ENCODE data around the gene HENMT1. TPM values are rescaled to one million over a fixed set of nuclear protein-coding genes. Genes with fewer than 3 reads are reported as not detected.
"Not testable (repeated sequence)": the region's sequence is repeated elsewhere in the genome, so short reads cannot be mapped to it uniquely, and the experiment has no call there.

Gene HENMT1
- total RNA-seq, 2 donors from 2014 or later: 3.4 to 7.9 TPM

DNA sequence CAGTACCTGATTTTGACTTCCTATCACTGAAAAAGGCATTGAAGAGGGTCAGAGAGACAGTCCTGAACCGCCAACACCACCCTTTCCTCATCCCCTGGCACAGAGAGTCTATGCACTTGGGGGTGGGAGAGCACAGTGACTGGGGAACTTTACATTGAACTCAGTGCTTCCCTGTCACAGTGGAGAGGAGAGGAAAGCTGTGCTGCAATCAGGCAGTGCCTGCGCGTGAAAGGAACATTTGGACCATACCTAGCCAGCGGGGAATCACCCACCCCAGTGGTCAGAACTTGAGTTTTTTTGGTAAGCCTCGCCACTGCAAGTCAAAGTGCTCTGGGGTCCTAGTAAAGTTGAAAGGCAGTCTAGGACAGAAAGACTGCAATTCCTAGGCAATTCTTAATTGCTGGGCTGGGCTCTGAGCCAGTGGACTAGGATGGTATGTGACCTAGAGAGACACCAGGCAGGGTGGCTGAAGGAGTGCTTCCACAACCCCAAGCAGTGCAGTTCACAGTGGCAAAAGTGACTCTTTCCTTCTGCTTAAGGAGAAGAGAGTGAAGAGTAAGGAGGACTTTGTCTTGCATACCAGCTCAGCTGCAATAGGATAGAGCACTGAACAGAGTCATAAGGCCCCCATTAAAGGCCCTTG lies 9.4 kb upstream of the HENMT1 start:
- TF ChIP-seq CTCF (IDR thresholded peaks at IDR 0.05): no peak
- H3K4me3 ChIP-seq: no peak overlapping the region
- ATAC-seq (ENCODE audit: insufficient number of reproducible peaks, low FRiP score, low read depth): no peak
- H3K36me3 ChIP-seq: no peaks in the 10 kb centered on the region
- no peak overlapping the region for H3K27ac ChIP-seq
- no peak for DNase-seq (ENCODE audit: low spot score)
- H3K4me1 ChIP-seq (ENCODE audit: control insufficient read depth in 1 of 2, low read depth in 2 of 2): no peaks in the 10 kb centered on the region
- no peaks in the 10 kb centered on the region for H3K9me3 ChIP-seq
- no peaks in the 10 kb centered on the region for H3K27me3 ChIP-seq (replicated peaks; ENCODE audit: insufficient read depth)

GRCh38 chr1:108669679-108670078 lies 8.8 kb upstream of the HENMT1 start:
- ATAC-seq (ENCODE audit: insufficient number of reproducible peaks, low FRiP score, low read depth) (no peak), DNase-seq (ENCODE audit: low spot score) (no peak)
- Histone ChIP-seq H3K36me3 (no peaks in the 10 kb centered on the region), H3K4me3 (no peak overlapping the region), H3K4me1 (ENCODE audit: control insufficient read depth in 1 of 2, low read depth in 2 of 2) (no peaks in the 10 kb centered on the region), H3K27me3 (replicated peaks; ENCODE audit: insufficient read depth) (no peaks in the 10 kb centered on the region), H3K9me3 (no peaks in the 10 kb centered on the region), H3K27ac (no peak overlapping the region)
- TF ChIP-seq CTCF (IDR thresholded peaks at IDR 0.05): no peak

DNA sequence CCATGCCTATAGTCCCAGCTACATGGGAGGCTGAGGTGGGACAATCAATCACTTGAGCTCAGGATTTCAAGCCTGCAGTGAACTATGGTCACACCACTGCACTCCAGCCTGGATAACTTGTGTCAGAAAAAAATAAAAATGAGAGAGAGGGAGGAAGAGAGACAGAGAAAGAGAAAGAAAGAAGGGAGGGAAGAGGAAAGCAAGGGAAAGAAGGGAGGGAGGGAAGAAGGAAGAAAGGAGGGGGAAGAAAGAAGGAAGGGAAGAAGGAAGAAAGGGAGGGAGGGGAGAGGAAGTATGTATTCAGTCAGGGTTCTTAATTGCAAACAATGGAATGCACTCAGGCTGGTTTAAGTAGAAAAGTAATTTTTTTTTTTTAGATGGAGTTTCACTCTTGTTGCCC lies 7.9 kb upstream of the HENMT1 start:
- TF ChIP-seq CTCF (IDR thresholded peaks at IDR 0.05): no peak
- no peak for DNase-seq (ENCODE audit: low spot score)
- ATAC-seq (ENCODE audit: insufficient number of reproducible peaks, low FRiP score, low read depth): no peak

DNA sequence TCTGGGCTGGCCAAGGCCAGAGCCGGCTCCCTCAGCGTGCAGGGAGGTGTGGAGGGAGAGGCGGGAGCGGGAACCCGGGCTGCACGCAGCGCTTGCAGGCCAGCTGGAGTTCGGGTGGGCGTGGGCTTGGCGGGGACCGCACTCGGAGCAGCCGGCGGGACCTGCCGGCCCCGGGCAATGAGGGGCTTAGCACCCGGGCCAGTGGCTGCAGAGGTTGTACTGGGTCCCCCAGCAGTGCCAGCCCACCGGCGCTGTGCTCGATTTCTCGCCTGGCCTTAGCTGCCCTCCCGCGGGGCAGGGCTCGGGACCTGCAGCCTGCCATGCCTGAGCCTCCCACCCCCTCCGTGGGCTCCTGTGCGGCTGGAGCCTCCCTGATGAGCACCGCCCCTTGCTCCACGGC lies 6.5 kb upstream of the HENMT1 start:
- not testable (repeated sequence) for H3K27me3 ChIP-seq (replicated peaks; ENCODE audit: insufficient read depth); H3K27ac ChIP-seq; H3K4me1 ChIP-seq (ENCODE audit: control insufficient read depth in 1 of 2, low read depth in 2 of 2); DNase-seq (ENCODE audit: low spot score); H3K4me3 ChIP-seq; ATAC-seq (ENCODE audit: insufficient number of reproducible peaks, low FRiP score, low read depth); H3K9me3 ChIP-seq; H3K36me3 ChIP-seq

More for the DNA sequence above, 7.9 kb upstream of the HENMT1 start:
- no peaks in the 10 kb centered on the region for H3K4me1 ChIP-seq (ENCODE audit: control insufficient read depth in 1 of 2, low read depth in 2 of 2)
- no peaks in the 10 kb centered on the region for H3K27me3 ChIP-seq (replicated peaks; ENCODE audit: insufficient read depth)
- no peaks in the 10 kb centered on the region for H3K36me3 ChIP-seq
- H3K9me3 ChIP-seq: no peaks in the 10 kb centered on the region
- no peak overlapping the region for H3K27ac ChIP-seq
- no peak overlapping the region for H3K4me3 ChIP-seq

GRCh38 chr1:108665771-108666170 lies 4.9 kb upstream of the HENMT1 start:
- Histone ChIP-seq H3K36me3 (no peaks in the 10 kb centered on the region), H3K27me3 (replicated peaks; ENCODE audit: insufficient read depth) (no peaks in the 10 kb centered on the region), H3K9me3 (no peaks in the 10 kb centered on the region), H3K4me3 (no peak overlapping the region), H3K27ac (no peak overlapping the region), H3K4me1 (ENCODE audit: control insufficient read depth in 1 of 2, low read depth in 2 of 2) (peaks cover 0 to 6% of the 10 kb centered on the region in 2 donors)
- no peak for DNase-seq (ENCODE audit: low spot score)
- ATAC-seq (ENCODE audit: insufficient number of reproducible peaks, low FRiP score, low read depth): no peak
- no peak for TF ChIP-seq CTCF (IDR thresholded peaks at IDR 0.05)

- ATAC-seq (ENCODE audit: insufficient number of reproducible peaks, low FRiP score, low read depth) (no peak), DNase-seq (ENCODE audit: low spot score) (no peak)
- no peaks in the 10 kb centered on the region for H3K9me3 ChIP-seq
- no peak overlapping the region for H3K27ac ChIP-seq
- TF ChIP-seq CTCF (IDR thresholded peaks at IDR 0.05): no peak
- H3K4me1 ChIP-seq (ENCODE audit: control insufficient read depth in 1 of 2, low read depth in 2 of 2): peaks cover 0 to 6% of the 10 kb centered on the region in 2 donors
- H3K36me3 ChIP-seq: no peaks in the 10 kb centered on the region
- H3K4me3 ChIP-seq: no peak overlapping the region
- H3K27me3 ChIP-seq (replicated peaks; ENCODE audit: insufficient read depth): no peaks in the 10 kb centered on the region
These were observed 4.2 kb upstream of the HENMT1 start for GRCh38 chr1:108665067-108665466.
